Neural progenitor cell (in vitro differentiated cells): Measurements from ENCODE around the gene GJC2. TPM values are rescaled to one million over a fixed set of nuclear protein-coding genes. Genes with fewer than 3 reads are reported as not detected.
A peak's percentile ranks its signal among the peaks of the same experiment; 100 is the strongest.
"Not testable (repeated sequence)": the region's sequence is repeated elsewhere in the genome, so short reads cannot be mapped to it uniquely, and the experiment has no call there.

Experiments
- DNase-seq: peaks from one replicate; pipeline ENCODE4 v3.0.0-alpha.2; 2016; ENCODE audit warnings: low spot score
- H2AFZ ChIP-seq: fragments of 200-600 bp; sonication (generic); replicated peaks from 2 replicates; pipeline ENCODE4 v1.6.1; 2016; ENCODE audit warnings: antibody characterized with exemption
- H3F3A ChIP-seq: fragments of 200-600 bp; sonication (generic); 2 replicates; pipeline ENCODE4 v1.6.1; 2016; ENCODE audit warnings: antibody characterized with exemption, low read depth
- H3K27ac ChIP-seq: fragments of 200-600 bp; sonication (generic); 2 replicates; pipeline ENCODE4 v1.5.1; 2016; ENCODE audit warnings: mild to moderate bottlenecking
- H3K27me3 ChIP-seq: fragments of 200-600 bp; sonication (generic); 2 replicates; pipeline ENCODE4 v1.6.1; 2016; ENCODE audit warnings: mild to moderate bottlenecking, moderate library complexity
- H3K36me3 ChIP-seq: fragments of 200-600 bp; sonication (generic); 2 replicates; pipeline ENCODE4 v1.5.1; 2016
- H3K4me1 ChIP-seq: fragments of 200-600 bp; sonication (generic); 2 replicates; pipeline ENCODE4 v1.6.1; 2016; ENCODE audit warnings: mixed run types
- H3K4me2 ChIP-seq: fragments of 200-600 bp; sonication (generic); 2 replicates; pipeline ENCODE4 v1.6.1; 2016
- H3K4me3 ChIP-seq: fragments of 200-600 bp; sonication (generic); 2 replicates; pipeline ENCODE4 v1.5.1; 2016
- H3K79me2 ChIP-seq: fragments of 200-600 bp; sonication (generic); 2 replicates; pipeline ENCODE4 v1.6.1; 2016; ENCODE audit warnings: low read depth
- H3K9ac ChIP-seq: fragments of 200-600 bp; sonication (generic); 2 replicates; pipeline ENCODE4 v1.6.1; 2016
- H3K9me3 ChIP-seq: fragments of 200-600 bp; sonication (generic); 2 replicates; pipeline ENCODE4 v1.5.1; 2016; ENCODE audit warnings: low read depth
- H4K20me1 ChIP-seq: fragments of 200-600 bp; sonication (generic); 2 replicates; pipeline ENCODE4 v1.6.1; 2016; ENCODE audit warnings: low read depth
- H3K27ac Mint-ChIP-seq: 3 replicates; pipeline ENCODE4 v1.8.0; 2021; ENCODE audit warnings: mixed read lengths
- H3K27me3 Mint-ChIP-seq: 2 replicates; pipeline ENCODE4 v1.8.0; 2022; ENCODE audit warnings: low read depth, mild to moderate bottlenecking, inconsistent platforms, moderate library complexity, mixed read lengths; ENCODE audit not compliant: insufficient read depth
- H3K36me3 Mint-ChIP-seq: 3 replicates; pipeline ENCODE4 v1.8.0; 2021; ENCODE audit warnings: mixed read lengths
- H3K4me1 Mint-ChIP-seq: 3 replicates; pipeline ENCODE4 v1.8.0; 2021; ENCODE audit warnings: mixed read lengths
- H3K4me3 Mint-ChIP-seq: 3 replicates; pipeline ENCODE4 v1.8.0; 2021; ENCODE audit warnings: mild to moderate bottlenecking, moderate library complexity, mixed read lengths
- H3K9me3 Mint-ChIP-seq: 3 replicates; pipeline ENCODE4 v1.8.0; 2020; ENCODE audit warnings: mixed read lengths
- CTCF ChIP-seq: fragments of 200-600 bp; sonication (generic); IDR thresholded peaks from 2 replicates; pipeline ENCODE4 v1.5.1; 2017; ENCODE audit warnings: antibody characterized with exemption, mild to moderate bottlenecking
- EZH2 ChIP-seq: fragments of 200-600 bp; sonication (generic); IDR thresholded peaks from 2 replicates; pipeline ENCODE4 v1.6.1; 2017; ENCODE audit warnings: antibody characterized with exemption, mild to moderate bottlenecking, moderate library complexity
- EZH2phosphoT487 ChIP-seq: fragments of 200-600 bp; sonication (generic); IDR thresholded peaks from 2 replicates; pipeline ENCODE4 v1.6.1; 2017; ENCODE audit warnings: antibody characterized with exemption
- total RNA-seq: library from RNA; depleted of rRNA; stranded (reverse); fragments of >200 nt; gene quantifications from 2 replicates; pipeline ENCODE4 v1.2.3, GENCODE V29; 2015; ENCODE audit warnings: low replicate concordance

GJC2 gene
- total RNA-seq, 1 donor from 2014 or later = not detected

- Mint-ChIP-seq H3K27ac (peak overlapping the region; percentile 82), H3K36me3 (peaks cover 6% of the 10 kb centered on the region), H3K9me3 (no peaks in the 10 kb centered on the region), H3K27me3 (no peaks in the 10 kb centered on the region), H3K4me1 (no peaks in the 10 kb centered on the region), H3K4me3 (no peak overlapping the region)
- no peak overlapping the region for H3K4me3 ChIP-seq
- no peaks in the 10 kb centered on the region for H3K27me3 ChIP-seq
- no peak overlapping the region for H3K27ac ChIP-seq
- H3K36me3 ChIP-seq = no peaks in the 10 kb centered on the region
- no peaks in the 10 kb centered on the region for H3F3A ChIP-seq
- TF ChIP-seq CTCF (no peak), EZH2phosphoT487 (no peak), EZH2 (no peak)
- peaks cover 22% of the 10 kb centered on the region for H4K20me1 ChIP-seq
- H3K9me3 ChIP-seq = no peaks in the 10 kb centered on the region
- no peak overlapping the region for H2AFZ ChIP-seq
- H3K9ac ChIP-seq = no peak overlapping the region
- H3K4me2 ChIP-seq = no peak overlapping the region
- peaks cover 4% of the 10 kb centered on the region for H3K4me1 ChIP-seq
- no peak for DNase-seq
- peaks cover 17% of the 10 kb centered on the region for H3K79me2 ChIP-seq
Observed at GRCh38 chr1:228172591-228173527, 23.1 kb downstream of the GJC2 start.

GRCh38 chr1:228173528-228174481 lies 24.1 kb downstream of the GJC2 start:
- not testable (repeated sequence) for H3K27ac ChIP-seq, H3F3A ChIP-seq, H3K36me3 Mint-ChIP-seq, H3K9me3 ChIP-seq, H3K27ac Mint-ChIP-seq, H3K27me3 Mint-ChIP-seq, H3K4me1 Mint-ChIP-seq, H3K36me3 ChIP-seq, H3K9me3 Mint-ChIP-seq, H3K27me3 ChIP-seq, H3K4me1 ChIP-seq, H3K4me3 Mint-ChIP-seq, H2AFZ ChIP-seq, H3K9ac ChIP-seq
- peak overlapping the region; percentile 70 for H3K4me2 ChIP-seq
- H3K79me2 ChIP-seq = peaks cover 11% of the 10 kb centered on the region
- peak; percentile 59 for DNase-seq
- H4K20me1 ChIP-seq = peaks cover 22% of the 10 kb centered on the region
- H3K4me3 ChIP-seq = peak overlapping the region; percentile 39

- H3K4me1 Mint-ChIP-seq = no peaks in the 10 kb centered on the region
- H3K4me2 ChIP-seq = peak overlapping the region; percentile 64
- H3K27me3 Mint-ChIP-seq = no peaks in the 10 kb centered on the region
- H3K27me3 ChIP-seq = no peaks in the 10 kb centered on the region
- peaks cover 4% of the 10 kb centered on the region for H3K4me1 ChIP-seq
- H4K20me1 ChIP-seq = peaks cover 22% of the 10 kb centered on the region
- H3K79me2 ChIP-seq = peaks cover 11% of the 10 kb centered on the region
- H2AFZ ChIP-seq = no peak overlapping the region
- H3K9ac ChIP-seq = no peak overlapping the region
- no peak overlapping the region for H3K27ac ChIP-seq
- H3K36me3 Mint-ChIP-seq = peaks cover 2% of the 10 kb centered on the region
- no peaks in the 10 kb centered on the region for H3K9me3 ChIP-seq
- no peaks in the 10 kb centered on the region for H3K36me3 ChIP-seq
- DNase-seq = peak; percentile 71
- H3K27ac Mint-ChIP-seq = no peak overlapping the region
- no peaks in the 10 kb centered on the region for H3F3A ChIP-seq
- no peak overlapping the region for H3K4me3 ChIP-seq
- TF ChIP-seq CTCF (no peak), EZH2 (no peak)
- no peak overlapping the region for H3K4me3 Mint-ChIP-seq
- H3K9me3 Mint-ChIP-seq = no peaks in the 10 kb centered on the region
Observed at GRCh38 chr1:228174482-228175315, 25.0 kb downstream of the GJC2 start.
